HepG2 (cell line): ENCODE measurements around the gene FCAMR. TPM values are rescaled to one million over a fixed set of nuclear protein-coding genes. Genes with fewer than 3 reads are reported as not detected.

Source experiments
- ISX ChIP-seq: sonication (generic); formaldehyde crosslinking; conservative IDR thresholded peaks from 2 replicates; pipeline ENCODE4 v1.5.0; 2020; ENCODE audit warnings: missing genetic modification reagents
- KAT2B ChIP-seq: fragments of 150-350 bp; IDR thresholded peaks from 2 replicates; pipeline ENCODE4 v1.6.1; 2014; ENCODE audit warnings: low read depth, low read length, borderline replicate concordance
- NR1H2 ChIP-seq: sonication (generic); formaldehyde crosslinking; IDR thresholded peaks from 2 replicates; pipeline ENCODE4 v1.8.1; 2022; ENCODE audit warnings: low read depth, missing genetic modification reagents, borderline replicate concordance
- POLR2AphosphoS2 ChIP-seq: IDR thresholded peaks from 2 replicates; pipeline ENCODE4 v1.6.1; 2011; ENCODE audit warnings: low read depth, low read length, improper control_type of control experiment
- REST ChIP-seq, 2 experiments: IDR thresholded peaks; 2 replicates each; pipeline ENCODE4 v1.6.1; 2011 to 2012; ENCODE audit warnings: low read length in 2 of 2, borderline replicate concordance in 1 of 2, low read depth in 1 of 2, mild to moderate bottlenecking in 1 of 2, moderate library complexity in 1 of 2
- SP1 ChIP-seq, 2 experiments: fragments of 450-650 bp in 1 of 2; sonication (generic) in 1 of 2; formaldehyde crosslinking in 1 of 2; IDR thresholded peaks; 2 replicates each; pipeline versions ENCODE4 v1.4.0 to v1.6.1; 2016 to 2020; ENCODE audit warnings: missing genetic modification reagents in 1 of 2
- SSRP1 ChIP-seq: IDR thresholded peaks from 2 replicates; pipeline ENCODE4 v1.6.1; 2016; ENCODE audit warnings: control low read depth
- XBP1 ChIP-seq: sonication (generic); formaldehyde crosslinking; IDR thresholded peaks from 2 replicates; pipeline ENCODE4 v1.5.0; 2020; ENCODE audit warnings: missing genetic modification reagents
- XRCC5 ChIP-seq: fragments of 200-400 bp; formaldehyde crosslinking; optimal IDR thresholded peaks from 2 replicates; pipeline ENCODE3; 2017; ENCODE audit warnings: mild to moderate bottlenecking, low read length
- ZNF274 ChIP-seq: sonication (generic); formaldehyde crosslinking; IDR thresholded peaks from 2 replicates; pipeline ENCODE4 v1.5.1; 2020; ENCODE audit warnings: mild to moderate bottlenecking, missing genetic modification reagents
- polyA plus RNA-seq, 8 experiments: library from polyadenylated mRNA; depleted of rRNA in 3 of 8; stranded (reverse) in 7 of 8; unstranded in 1 of 8; fragments of >200 nt; fragmentation: Illumina TruSeq in 4 of 8; extraction: Trizol in 4 of 8; gene quantifications; 2 replicates each; pipeline versions ENCODE4 v1.2.1 to v1.2.3, GENCODE V29; 2011 to 2016; ENCODE audit warnings: low read depth in 4 of 8, missing spikeins in 1 of 8, mixed read lengths in 1 of 8; ENCODE audit not compliant: insufficient read depth in 1 of 8
- total RNA-seq, 5 experiments: library from RNA; depleted of rRNA; stranded (reverse); fragments of >200 nt; fragmentation: Illumina TruSeq; extraction: Trizol; gene quantifications; 2 replicates each; pipeline ENCODE4 v1.2.3, GENCODE V29; 2016; ENCODE audit warnings: low read depth in 1 of 5
- TF ChIP-seq, protein P1 (sequence below): sonication (generic); formaldehyde crosslinking; IDR thresholded peaks from 2 replicates; pipeline ENCODE4 v1.5.1; 2020; ENCODE audit warnings: mild to moderate bottlenecking, missing genetic modification reagents, borderline replicate concordance
- TF ChIP-seq, protein P2 (sequence below): sonication (generic); formaldehyde crosslinking; IDR thresholded peaks from 2 replicates; pipeline ENCODE4 v1.8.0; 2022; ENCODE audit warnings: missing genetic modification reagents, low read depth, mild to moderate bottlenecking, borderline replicate concordance

FCAMR gene
- total and polyA plus RNA-seq, 2 of the 13 experiments (the other 11 are each of a cell fraction or from before 2014, with no cell fraction given) = not detected

DNA sequence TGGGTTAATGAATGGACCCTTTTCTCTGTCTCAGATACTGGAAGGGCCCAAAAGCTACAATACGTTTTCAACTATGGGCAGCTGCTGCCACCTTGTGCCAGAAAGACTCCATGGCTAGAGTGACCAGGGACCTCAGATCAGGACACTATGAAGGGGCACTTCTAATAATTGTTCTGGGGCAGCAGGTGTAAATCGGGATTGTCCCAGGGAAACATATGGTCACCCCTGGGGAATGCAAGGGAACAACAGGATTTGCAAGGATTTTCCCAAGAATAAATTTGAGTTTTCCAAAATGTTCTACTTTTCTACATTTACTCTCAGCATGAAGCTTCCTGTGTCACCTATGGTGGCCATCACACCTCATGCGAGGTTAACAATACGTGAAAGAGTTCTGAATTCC, 12.0 kb upstream of the FCAMR start (continued):
- no peak for TF ChIP-seq REST (IDR thresholded peaks at IDR 0.05; ENCODE audit: borderline replicate concordance in 1 of 2, low read depth in 1 of 2, low read length in 2 of 2)
- no peak for TF ChIP-seq ISX (CRISPR knock-in tag)
- TF ChIP-seq, protein P1, sequence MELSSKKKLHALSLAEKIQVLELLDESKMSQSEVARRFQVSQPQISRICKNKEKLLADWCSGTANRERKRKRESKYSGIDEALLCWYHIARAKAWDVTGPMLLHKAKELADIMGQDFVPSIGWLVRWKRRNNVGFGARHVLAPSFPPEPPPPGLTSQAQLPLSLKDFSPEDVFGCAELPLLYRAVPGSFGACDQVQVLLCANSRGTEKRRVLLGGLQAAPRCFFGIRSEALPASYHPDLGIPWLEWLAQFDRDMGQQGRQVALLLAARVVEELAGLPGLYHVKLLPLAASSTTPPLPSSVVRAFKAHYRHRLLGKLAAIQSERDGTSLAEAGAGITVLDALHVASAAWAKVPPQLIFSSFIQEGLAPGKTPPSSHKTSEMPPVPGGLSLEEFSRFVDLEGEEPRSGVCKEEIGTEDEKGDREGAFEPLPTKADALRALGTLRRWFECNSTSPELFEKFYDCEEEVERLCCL = no peak
- no peak for TF ChIP-seq SSRP1 (CRISPR knock-in tag)
- TF ChIP-seq SP1 (IDR thresholded peaks at IDR 0.05) = no peak
- no peak for TF ChIP-seq SP1 (CRISPR knock-in tag; IDR thresholded peaks at IDR 0.05)
- no peak for TF ChIP-seq KAT2B
- TF ChIP-seq ZNF274 = no peak
- TF ChIP-seq POLR2AphosphoS2 = no peak
- TF ChIP-seq, protein P2, sequence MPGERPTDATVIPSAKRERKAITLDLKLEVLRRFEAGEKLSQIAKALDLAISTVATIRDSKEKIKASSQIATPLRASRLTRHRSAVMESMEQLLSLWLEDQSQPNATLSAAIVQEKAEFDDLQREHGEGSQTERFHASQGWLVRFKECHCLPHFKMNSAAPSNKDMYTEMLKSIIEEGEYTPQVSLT (CRISPR knock-in tag) = no peak
- TF ChIP-seq XBP1 (CRISPR knock-in tag) = no peak
- peak; percentile 47 for TF ChIP-seq XRCC5
- no peak for TF ChIP-seq NR1H2 (CRISPR knock-in tag)
